ENCODE results near the gene CNFN. TPM values are rescaled to one million over a fixed set of nuclear protein-coding genes. Genes with fewer than 3 reads are reported as not detected.

The CNFN gene
- total RNA-seq, 2 donors from 2014 or later = not detected

DNA sequence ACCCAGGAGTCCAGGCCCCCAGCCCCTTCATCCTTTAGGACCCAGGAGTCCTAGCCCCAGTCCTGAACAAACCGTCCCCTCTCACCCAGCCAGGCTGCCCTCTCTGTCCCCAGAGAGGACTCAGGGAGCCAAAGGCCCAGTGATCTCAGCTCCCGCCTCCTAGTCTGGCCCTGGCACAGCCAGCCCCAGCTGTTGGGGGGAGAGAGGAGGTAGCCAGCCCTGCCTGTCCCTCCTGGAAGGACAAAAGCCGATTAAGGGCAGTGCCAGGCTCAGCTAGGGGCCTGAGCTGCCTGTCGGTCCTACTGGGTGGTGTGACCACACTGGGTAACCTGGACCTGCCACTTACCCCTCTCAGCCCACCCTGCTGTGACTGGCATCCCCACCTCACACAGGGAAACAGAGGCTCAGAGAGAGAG lies 22.6 kb upstream of the CNFN start:
- WGBS, 2 donors = 74 to 82% methylated on average over 4 of the region's 4 CpGs
- Histone ChIP-seq H3K4me3 (no peak overlapping the region), H3K27me3 (no peaks in the 10 kb centered on the region), H3K4me1 (peaks cover 15% of the 10 kb centered on the region), H3K27ac (no peak overlapping the region), H3K9me3 (no peaks in the 10 kb centered on the region), H3K36me3 (replicated peaks in 1 of 2; ENCODE audit: insufficient read depth in 1 of 2, low read depth in 2 of 2) (no peaks in the 10 kb centered on the region)
- TF ChIP-seq, protein P1, sequence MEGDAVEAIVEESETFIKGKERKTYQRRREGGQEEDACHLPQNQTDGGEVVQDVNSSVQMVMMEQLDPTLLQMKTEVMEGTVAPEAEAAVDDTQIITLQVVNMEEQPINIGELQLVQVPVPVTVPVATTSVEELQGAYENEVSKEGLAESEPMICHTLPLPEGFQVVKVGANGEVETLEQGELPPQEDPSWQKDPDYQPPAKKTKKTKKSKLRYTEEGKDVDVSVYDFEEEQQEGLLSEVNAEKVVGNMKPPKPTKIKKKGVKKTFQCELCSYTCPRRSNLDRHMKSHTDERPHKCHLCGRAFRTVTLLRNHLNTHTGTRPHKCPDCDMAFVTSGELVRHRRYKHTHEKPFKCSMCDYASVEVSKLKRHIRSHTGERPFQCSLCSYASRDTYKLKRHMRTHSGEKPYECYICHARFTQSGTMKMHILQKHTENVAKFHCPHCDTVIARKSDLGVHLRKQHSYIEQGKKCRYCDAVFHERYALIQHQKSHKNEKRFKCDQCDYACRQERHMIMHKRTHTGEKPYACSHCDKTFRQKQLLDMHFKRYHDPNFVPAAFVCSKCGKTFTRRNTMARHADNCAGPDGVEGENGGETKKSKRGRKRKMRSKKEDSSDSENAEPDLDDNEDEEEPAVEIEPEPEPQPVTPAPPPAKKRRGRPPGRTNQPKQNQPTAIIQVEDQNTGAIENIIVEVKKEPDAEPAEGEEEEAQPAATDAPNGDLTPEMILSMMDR (IDR thresholded peaks at IDR 0.05) = no peak
- TF ChIP-seq POLR2A (IDR thresholded peaks at IDR 0.05) = no peak
- ATAC-seq (no peak), DNase-seq (no peak)
- intact Hi-C loops (cut with DNase I) = no loop called here

DNA sequence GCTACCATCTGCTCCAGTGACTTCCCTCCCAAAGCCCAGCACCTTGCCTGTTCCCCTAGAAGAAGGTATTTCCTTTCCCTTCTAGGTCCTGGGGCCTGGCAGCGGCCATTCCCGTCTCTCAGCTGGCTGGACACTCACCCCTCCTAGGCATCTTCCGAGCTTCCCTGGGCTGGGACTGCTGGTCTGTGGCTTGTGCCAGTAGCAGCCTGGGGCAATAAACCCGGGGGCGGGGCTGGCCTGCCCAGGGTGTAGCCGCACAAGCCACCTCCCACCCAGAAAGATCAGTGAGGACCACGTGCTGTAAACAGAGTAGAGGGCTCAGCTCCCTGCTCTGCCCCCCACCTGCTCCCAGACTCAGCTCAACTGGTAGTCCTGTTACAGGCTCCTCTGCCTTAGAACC lies 22.1 kb upstream of the CNFN start:
- ATAC-seq = no peak

DNA sequence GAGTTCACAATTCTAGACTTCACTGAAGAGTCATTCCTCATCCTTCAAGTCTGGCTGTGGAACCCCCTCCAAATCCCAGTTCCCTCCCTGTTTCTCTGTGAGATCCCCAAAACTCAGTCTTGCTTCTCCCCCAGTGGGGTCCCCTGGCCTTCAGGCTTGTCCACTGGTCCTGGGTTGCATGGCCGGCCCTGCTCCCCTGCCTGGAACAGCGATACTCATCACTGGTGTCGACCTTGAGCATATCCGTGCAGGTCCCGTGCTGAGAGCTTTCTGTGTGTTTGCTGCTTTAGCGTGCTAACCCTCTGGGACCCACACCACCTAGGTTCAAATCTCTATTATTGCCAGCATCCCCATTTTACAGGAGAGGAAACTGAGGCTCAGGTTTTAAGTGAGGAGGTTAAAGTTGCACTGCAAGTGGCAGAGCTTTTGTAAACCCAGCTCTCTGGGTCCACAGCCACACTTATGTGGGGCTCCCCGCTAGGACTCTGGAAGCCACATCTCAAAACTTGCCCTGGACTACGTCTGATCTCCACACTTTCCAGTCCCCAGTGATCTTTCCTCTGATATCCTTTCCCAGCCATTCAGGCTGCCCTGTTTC lies 21.6 kb upstream of the CNFN start:
- 66 to 72% methylated on average over 8 of the region's 8 CpGs for WGBS, 2 donors
- H3K4me3 ChIP-seq = no peak overlapping the region
- no peaks in the 10 kb centered on the region for H3K9me3 ChIP-seq
- TF ChIP-seq, protein P1 (IDR thresholded peaks at IDR 0.05) = no peak
- TF ChIP-seq POLR2A (IDR thresholded peaks at IDR 0.05) = no peak
- H3K4me1 ChIP-seq = peaks cover 15% of the 10 kb centered on the region
- no peak for DNase-seq
- H3K36me3 ChIP-seq (replicated peaks in 1 of 2; ENCODE audit: insufficient read depth in 1 of 2, low read depth in 2 of 2) = no peaks in the 10 kb centered on the region
- H3K27ac ChIP-seq = no peak overlapping the region
- intact Hi-C loops (cut with DNase I) = no loop called here
- no peak for ATAC-seq
- no peaks in the 10 kb centered on the region for H3K27me3 ChIP-seq

More for the DNA sequence above, 22.1 kb upstream of the CNFN start:
- intact Hi-C loops (cut with DNase I) = no loop called here
- Histone ChIP-seq H3K4me1 (peaks cover 15% of the 10 kb centered on the region), H3K4me3 (no peak overlapping the region), H3K27ac (no peak overlapping the region), H3K36me3 (replicated peaks in 1 of 2; ENCODE audit: insufficient read depth in 1 of 2, low read depth in 2 of 2) (no peaks in the 10 kb centered on the region), H3K9me3 (no peaks in the 10 kb centered on the region), H3K27me3 (no peaks in the 10 kb centered on the region)
- 79 to 92% methylated on average over 4 to 7 of the region's 7 CpGs for WGBS, 2 donors
- no peak for DNase-seq
- TF ChIP-seq, protein P1 (IDR thresholded peaks at IDR 0.05) = no peak
- no peak for TF ChIP-seq POLR2A (IDR thresholded peaks at IDR 0.05)

DNA sequence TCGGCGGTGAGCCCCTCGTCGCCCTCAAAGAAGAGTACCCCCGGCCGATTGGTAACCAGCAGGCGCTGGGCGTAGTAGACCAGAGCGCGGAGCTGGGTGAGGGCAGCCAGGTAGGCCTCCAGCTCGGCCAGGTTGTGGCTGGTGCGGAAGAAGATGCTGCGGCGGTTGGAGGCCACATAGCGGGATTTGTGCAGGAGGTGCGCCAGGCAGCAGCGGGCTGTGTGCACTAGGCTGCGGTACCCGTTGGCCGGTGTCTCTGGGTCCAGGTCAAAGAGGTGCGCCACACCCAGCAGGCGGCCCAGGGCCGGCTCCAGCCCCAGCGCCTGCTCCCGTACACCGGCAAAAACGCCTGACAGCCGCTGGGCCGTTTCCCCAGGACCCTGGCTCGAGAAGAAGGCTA lies 20.3 kb upstream of the CNFN start:
- whole genome bisulfite sequencing, 2 donors = 84 to 93% methylated on average over 18 to 29 of the region's 30 CpGs
- TF ChIP-seq, protein P1 (IDR thresholded peaks at IDR 0.05) = no peak
- TF ChIP-seq POLR2A (IDR thresholded peaks at IDR 0.05) = no peak
- no peak overlapping the region for H3K4me3 ChIP-seq
- H3K4me1 ChIP-seq = peaks cover 15% of the 10 kb centered on the region
- ATAC-seq = no peak
- no peak for DNase-seq
- intact Hi-C loops (cut with DNase I) = no loop called here
- no peak overlapping the region for H3K27ac ChIP-seq
- H3K27me3 ChIP-seq = no peaks in the 10 kb centered on the region
- no peaks in the 10 kb centered on the region for H3K9me3 ChIP-seq
- H3K36me3 ChIP-seq (replicated peaks in 1 of 2; ENCODE audit: insufficient read depth in 1 of 2, low read depth in 2 of 2) = no peaks in the 10 kb centered on the region

DNA sequence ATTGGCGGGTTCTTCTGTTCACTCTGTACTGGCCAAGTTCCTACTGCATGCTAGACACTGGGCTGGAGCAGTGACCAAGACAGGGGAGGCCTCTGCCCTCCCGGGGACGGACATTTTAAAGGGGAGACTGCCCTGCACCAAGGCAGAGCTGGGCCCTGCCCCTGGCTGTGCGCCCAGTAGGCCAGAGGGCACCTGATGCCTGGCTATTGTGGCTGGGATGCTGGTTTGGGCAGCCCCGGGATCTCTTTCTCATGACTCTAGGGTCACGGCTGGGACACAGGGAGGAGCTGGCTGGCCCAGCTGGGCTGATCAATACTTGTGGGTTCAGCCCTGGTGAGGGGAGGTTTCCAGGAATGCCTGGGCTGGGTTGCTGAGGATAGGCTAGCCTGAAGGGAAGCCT lies 19.4 kb upstream of the CNFN start:
- Histone ChIP-seq H3K4me1 (peaks cover 15% of the 10 kb centered on the region), H3K36me3 (replicated peaks in 1 of 2; ENCODE audit: insufficient read depth in 1 of 2, low read depth in 2 of 2) (no peaks in the 10 kb centered on the region), H3K4me3 (no peak overlapping the region), H3K27me3 (no peaks in the 10 kb centered on the region), H3K9me3 (no peaks in the 10 kb centered on the region), H3K27ac (peak overlapping the region in 2 of 4 donors; percentile 1 to 16)
- 65 to 66% methylated on average over 3 to 6 of the region's 6 CpGs for WGBS, 2 donors
- DNase-seq = peak in 3 of 4 donors; percentile 46 to 57 (median 56)
- ATAC-seq = peak; percentile 50
- intact Hi-C loops (cut with DNase I) = no loop called here
- TF ChIP-seq POLR2A (IDR thresholded peaks at IDR 0.05) = no peak
- TF ChIP-seq, protein P1 (IDR thresholded peaks at IDR 0.05) = no peak
